Parathyroid adenoma (tissue), 2 donors: ENCODE results near the gene ARHGEF12.

ENCODE experiments used
- H2AFZ ChIP-seq: fragments of 300-600 bp; sonication (generic); one replicate; pipeline ENCODE4 v1.7.0; 2017; ENCODE audit warnings: antibody characterized with exemption, mild to moderate bottlenecking
- H3K27ac ChIP-seq: fragments of 300-600 bp; sonication (generic); one replicate; pipeline ENCODE4 v1.7.0; 2017
- H3K27me3 ChIP-seq: fragments of 300-600 bp; sonication (generic); one replicate; pipeline ENCODE4 v1.7.0; 2017; ENCODE audit warnings: low read length; ENCODE audit not compliant: control insufficient read depth, insufficient read depth
- H3K36me3 ChIP-seq: fragments of 300-600 bp; sonication (generic); one replicate; pipeline ENCODE4 v1.7.0; 2017; ENCODE audit warnings: low read length; ENCODE audit not compliant: control insufficient read depth, insufficient read depth
- H3K4me1 ChIP-seq: fragments of 300-600 bp; sonication (generic); one replicate; pipeline ENCODE4 v1.7.0; 2017; ENCODE audit warnings: control low read depth
- H3K4me2 ChIP-seq: fragments of 300-600 bp; sonication (generic); one replicate; pipeline ENCODE4 v1.7.0; 2017; ENCODE audit warnings: low read length
- H3K4me3 ChIP-seq: fragments of 300-600 bp; sonication (generic); one replicate; pipeline ENCODE4 v1.7.0; 2017; ENCODE audit warnings: low read depth, low read length
- H3K79me2 ChIP-seq: fragments of 300-600 bp; sonication (generic); one replicate; pipeline ENCODE4 v1.7.0; 2017; ENCODE audit warnings: control low read depth
- H3K9ac ChIP-seq: fragments of 300-600 bp; sonication (generic); one replicate; pipeline ENCODE4 v1.7.0; 2017; ENCODE audit warnings: mild to moderate bottlenecking
- H3K9me3 ChIP-seq: fragments of 300-600 bp; sonication (generic); one replicate; pipeline ENCODE4 v1.7.0; 2017; ENCODE audit warnings: low read length; ENCODE audit not compliant: control insufficient read depth
- TF ChIP-seq, protein P1 (sequence below): fragments of 300-600 bp; sonication (generic); IDR thresholded peaks from one replicate; pipeline ENCODE4 v1.7.0; 2017; ENCODE audit warnings: antibody characterized with exemption, mild to moderate bottlenecking
- donor health status: primary hyperparathyroidism.

ARHGEF12 gene

DNA sequence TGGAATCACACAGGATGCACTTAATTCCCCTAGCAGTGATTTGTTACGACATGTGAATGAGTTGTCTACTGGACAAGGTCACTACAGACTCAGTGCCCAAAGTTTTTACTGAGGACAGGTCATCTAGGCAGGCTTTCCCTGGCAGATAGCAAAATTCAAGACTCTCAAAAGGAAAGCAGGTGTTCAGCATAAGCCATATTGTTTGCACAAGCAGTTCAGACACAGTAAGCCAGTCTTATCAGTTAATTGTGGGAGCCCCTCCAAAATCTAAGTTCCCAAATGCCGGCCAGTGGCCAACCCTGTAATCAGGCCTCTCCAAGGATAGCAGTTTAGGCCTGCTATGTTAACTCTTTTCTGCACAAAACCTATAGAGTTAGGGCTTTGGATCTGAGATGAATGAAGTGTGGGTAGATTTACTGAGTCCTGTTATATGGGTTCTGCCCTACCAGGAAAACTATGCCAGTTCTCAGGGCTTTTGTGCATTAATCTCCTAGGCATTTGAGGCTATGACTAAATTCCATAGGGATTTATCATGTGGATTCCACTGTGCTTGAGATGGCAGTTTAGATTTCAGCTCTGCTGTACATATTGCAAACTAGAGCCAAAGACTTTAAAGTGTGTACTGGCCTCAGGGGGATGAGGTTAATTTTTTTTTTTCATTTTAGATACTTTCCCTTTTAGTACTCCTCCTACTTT is 4.8 kb upstream of the ARHGEF12 start:
- no peak overlapping the region for H3K4me2 ChIP-seq
- H3K4me1 ChIP-seq = peaks cover 4% of the 10 kb centered on the region
- TF ChIP-seq, protein P1, sequence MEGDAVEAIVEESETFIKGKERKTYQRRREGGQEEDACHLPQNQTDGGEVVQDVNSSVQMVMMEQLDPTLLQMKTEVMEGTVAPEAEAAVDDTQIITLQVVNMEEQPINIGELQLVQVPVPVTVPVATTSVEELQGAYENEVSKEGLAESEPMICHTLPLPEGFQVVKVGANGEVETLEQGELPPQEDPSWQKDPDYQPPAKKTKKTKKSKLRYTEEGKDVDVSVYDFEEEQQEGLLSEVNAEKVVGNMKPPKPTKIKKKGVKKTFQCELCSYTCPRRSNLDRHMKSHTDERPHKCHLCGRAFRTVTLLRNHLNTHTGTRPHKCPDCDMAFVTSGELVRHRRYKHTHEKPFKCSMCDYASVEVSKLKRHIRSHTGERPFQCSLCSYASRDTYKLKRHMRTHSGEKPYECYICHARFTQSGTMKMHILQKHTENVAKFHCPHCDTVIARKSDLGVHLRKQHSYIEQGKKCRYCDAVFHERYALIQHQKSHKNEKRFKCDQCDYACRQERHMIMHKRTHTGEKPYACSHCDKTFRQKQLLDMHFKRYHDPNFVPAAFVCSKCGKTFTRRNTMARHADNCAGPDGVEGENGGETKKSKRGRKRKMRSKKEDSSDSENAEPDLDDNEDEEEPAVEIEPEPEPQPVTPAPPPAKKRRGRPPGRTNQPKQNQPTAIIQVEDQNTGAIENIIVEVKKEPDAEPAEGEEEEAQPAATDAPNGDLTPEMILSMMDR = no peak
- H3K9me3 ChIP-seq = no peaks in the 10 kb centered on the region
- no peak overlapping the region for H3K9ac ChIP-seq
- H3K27me3 ChIP-seq = no peaks in the 10 kb centered on the region
- no peak overlapping the region for H3K4me3 ChIP-seq
- H3K36me3 ChIP-seq = no peaks in the 10 kb centered on the region
- H2AFZ ChIP-seq = no peak overlapping the region
- H3K27ac ChIP-seq = no peak overlapping the region
- no peaks in the 10 kb centered on the region for H3K79me2 ChIP-seq

DNA sequence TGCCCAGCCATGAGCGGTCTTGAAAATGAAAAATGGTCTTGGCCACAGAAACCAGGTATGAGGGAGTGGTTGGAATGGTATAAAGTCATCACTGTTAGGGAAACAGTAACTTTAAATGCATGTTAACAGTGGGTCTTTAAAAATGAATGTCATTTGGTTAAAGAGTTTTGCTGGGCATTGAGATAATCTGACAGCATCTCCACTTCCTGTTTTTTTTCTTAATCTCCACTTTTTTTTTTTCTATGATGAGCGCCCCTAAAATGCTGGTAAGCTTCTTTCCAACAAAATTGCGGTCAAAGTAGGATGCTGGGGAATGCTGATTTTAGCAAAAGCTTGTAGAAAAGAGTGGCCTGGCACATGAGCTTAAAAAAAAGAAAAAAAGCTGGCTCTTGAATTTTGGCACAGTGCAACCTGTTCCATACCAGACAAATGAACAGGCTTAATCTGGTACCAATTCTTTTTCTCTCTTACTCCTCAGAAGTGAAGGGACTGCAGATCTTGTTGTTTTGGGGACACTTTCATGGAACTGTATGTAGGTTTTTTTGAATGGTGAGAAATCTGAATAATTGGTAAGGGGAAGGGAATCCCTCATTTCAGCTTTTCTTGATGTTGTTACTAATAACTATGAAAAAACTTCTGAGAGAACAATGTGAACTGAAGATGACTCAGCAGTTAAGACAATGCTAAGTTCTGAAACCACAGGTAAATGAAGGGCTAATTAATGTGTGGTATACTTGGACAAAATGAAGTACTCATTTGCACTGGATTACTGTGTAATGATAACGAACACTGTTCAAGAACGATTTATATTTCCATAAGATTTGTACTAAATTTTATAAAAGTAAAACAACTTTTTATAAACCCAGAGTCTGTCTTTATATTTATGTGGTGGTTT is 3.1 kb upstream of the ARHGEF12 start:
- Histone ChIP-seq H3K4me1 (no peaks in the 10 kb centered on the region), H3K4me3 (no peak overlapping the region), H3K79me2 (peaks cover 2% of the 10 kb centered on the region), H3K27ac (no peak overlapping the region), H3K9me3 (no peaks in the 10 kb centered on the region), H3K9ac (no peak overlapping the region), H3K36me3 (no peaks in the 10 kb centered on the region), H2AFZ (no peak overlapping the region), H3K4me2 (no peak overlapping the region), H3K27me3 (no peaks in the 10 kb centered on the region)
- TF ChIP-seq, protein P1 = no peak

DNA sequence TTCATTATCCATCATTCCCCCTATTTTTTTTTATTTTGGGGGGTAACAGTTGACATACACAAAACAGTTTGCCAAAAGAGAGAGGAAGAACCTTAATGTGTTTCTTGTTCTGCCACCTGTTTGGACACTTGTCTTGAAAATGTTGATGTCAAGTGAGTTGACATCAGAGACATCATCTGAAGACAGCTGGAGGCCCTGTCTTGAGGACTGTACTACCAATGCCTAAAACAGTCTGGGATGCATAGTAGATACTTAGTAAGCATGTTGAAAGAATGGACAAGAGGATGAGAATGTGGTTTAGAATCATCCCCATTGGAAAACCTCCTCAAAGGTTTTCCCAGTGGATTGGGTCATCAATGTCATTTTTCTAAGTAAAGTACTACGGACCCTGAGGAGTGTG is 2.4 kb upstream of the ARHGEF12 start:
- no peaks in the 10 kb centered on the region for H3K36me3 ChIP-seq
- peaks cover 9% of the 10 kb centered on the region for H3K79me2 ChIP-seq
- H3K9me3 ChIP-seq = no peaks in the 10 kb centered on the region
- no peak overlapping the region for H3K27ac ChIP-seq
- no peak overlapping the region for H2AFZ ChIP-seq
- no peak overlapping the region for H3K9ac ChIP-seq
- H3K27me3 ChIP-seq = no peaks in the 10 kb centered on the region
- H3K4me3 ChIP-seq = no peak overlapping the region
- no peaks in the 10 kb centered on the region for H3K4me1 ChIP-seq
- H3K4me2 ChIP-seq = no peak overlapping the region
- TF ChIP-seq, protein P1 = no peak

DNA sequence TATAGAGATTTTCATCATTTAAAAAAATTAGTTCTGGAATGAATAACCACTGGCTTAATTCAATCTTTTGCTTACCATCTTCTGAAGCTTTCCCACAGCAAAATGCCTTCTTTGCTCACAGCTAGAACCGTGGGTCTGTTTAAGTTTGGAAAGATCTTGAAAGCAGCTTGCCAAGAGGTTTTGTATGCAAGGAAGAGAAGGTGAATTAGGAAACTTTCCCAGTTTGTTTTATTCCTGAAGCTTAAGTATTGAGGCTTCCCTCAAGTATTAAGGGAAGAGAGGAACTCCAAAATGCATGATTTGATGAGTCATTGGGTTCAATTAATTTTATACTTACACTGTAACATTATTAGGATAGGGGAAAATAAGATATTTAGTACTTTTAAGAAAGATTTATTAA is 1.9 kb upstream of the ARHGEF12 start:
- no peak overlapping the region for H3K4me3 ChIP-seq
- H3K27me3 ChIP-seq = no peaks in the 10 kb centered on the region
- no peaks in the 10 kb centered on the region for H3K36me3 ChIP-seq
- H2AFZ ChIP-seq = no peak overlapping the region
- no peaks in the 10 kb centered on the region for H3K9me3 ChIP-seq
- no peak overlapping the region for H3K9ac ChIP-seq
- H3K4me1 ChIP-seq = no peaks in the 10 kb centered on the region
- H3K79me2 ChIP-seq = peaks cover 9% of the 10 kb centered on the region
- TF ChIP-seq, protein P1 = no peak
- H3K27ac ChIP-seq = no peak overlapping the region
- no peak overlapping the region for H3K4me2 ChIP-seq
